HuH-7.5 (cell line): ENCODE measurements around the gene SFXN4.
"Not testable (repeated sequence)": the region's sequence is repeated elsewhere in the genome, so short reads cannot be mapped to it uniquely, and the experiment has no call there.

ENCODE experiments used
- DNase-seq: peaks from one replicate; pipeline ENCODE4 v3.0.0; 2011; ENCODE audit warnings: low spot score

The SFXN4 gene

GRCh38 chr10:119139464-119140067 lies 25.9 kb downstream of the SFXN4 start:
- DNase-seq, result peak; percentile 32

- DNase-seq, result no peak
Measured at GRCh38 chr10:119138346-119139306, 26.9 kb downstream of the SFXN4 start.

GRCh38 chr10:119137878-119138277 lies 27.6 kb downstream of the SFXN4 start:
- not testable (repeated sequence) for DNase-seq

GRCh38 chr10:119136084-119136483 lies 29.4 kb downstream of the SFXN4 start:
- no peak for DNase-seq

- no peak for DNase-seq
Measured at GRCh38 chr10:119135513-119135881, 30.0 kb downstream of the SFXN4 start.

GRCh38 chr10:119133949-119134348 lies 31.6 kb downstream of the SFXN4 start:
- no peak for DNase-seq

GRCh38 chr10:119132521-119133345 lies 32.8 kb downstream of the SFXN4 start:
- DNase-seq, result no peak

GRCh38 chr10:119131512-119132240 lies 33.8 kb downstream of the SFXN4 start:
- no peak for DNase-seq

GRCh38 chr10:119129721-119130120 lies 35.8 kb downstream of the SFXN4 start:
- DNase-seq, result no peak

- DNase-seq, result no peak
Measured at GRCh38 chr10:119125942-119126341, 39.6 kb downstream of the SFXN4 start.

GRCh38 chr10:119120875-119121274 lies 44.6 kb downstream of the SFXN4 start:
- DNase-seq, result no peak

GRCh38 chr10:119120413-119120867 lies 45.1 kb downstream of the SFXN4 start:
- peak; percentile 15 for DNase-seq

- DNase-seq, result no peak
Measured at GRCh38 chr10:119119400-119119799, 46.1 kb downstream of the SFXN4 start.

GRCh38 chr10:119118231-119118630 lies 47.3 kb downstream of the SFXN4 start:
- DNase-seq, result no peak

GRCh38 chr10:119116326-119116951 lies 49.1 kb downstream of the SFXN4 start:
- DNase-seq, result no peak

GRCh38 chr10:119115926-119116325 lies 49.6 kb downstream of the SFXN4 start:
- DNase-seq, result no peak

GRCh38 chr10:119113751-119114732 lies 51.5 kb downstream of the SFXN4 start:
- DNase-seq, result peak; percentile 62

GRCh38 chr10:119112056-119112455 lies 53.5 kb downstream of the SFXN4 start:
- DNase-seq, result no peak

- not testable (repeated sequence) for DNase-seq
Measured at GRCh38 chr10:119107771-119108170, 57.7 kb downstream of the SFXN4 start.

GRCh38 chr10:119107106-119107505 lies 58.4 kb downstream of the SFXN4 start:
- not testable (repeated sequence) for DNase-seq
